Stimulated activated CD4-positive, alpha-beta T cell treated with anti-CD3 and anti-CD28 coated beads, Interleukin-1b, Interleukin-23, amount 100 ng/mL, for 1 hour (primary cell): ENCODE data around the gene PCBP2.
A peak's percentile ranks its signal among the peaks of the same experiment; 100 is the strongest.
"Not testable (repeated sequence)": the region's sequence is repeated elsewhere in the genome, so short reads cannot be mapped to it uniquely, and the experiment has no call there.

Source experiments
- DNase-seq, 2 donors: peaks; one replicate each; pipeline ENCODE4 v3.0.0-alpha.2; 2020; ENCODE audit warnings: low read depth in 2 of 2

PCBP2 gene

DNA sequence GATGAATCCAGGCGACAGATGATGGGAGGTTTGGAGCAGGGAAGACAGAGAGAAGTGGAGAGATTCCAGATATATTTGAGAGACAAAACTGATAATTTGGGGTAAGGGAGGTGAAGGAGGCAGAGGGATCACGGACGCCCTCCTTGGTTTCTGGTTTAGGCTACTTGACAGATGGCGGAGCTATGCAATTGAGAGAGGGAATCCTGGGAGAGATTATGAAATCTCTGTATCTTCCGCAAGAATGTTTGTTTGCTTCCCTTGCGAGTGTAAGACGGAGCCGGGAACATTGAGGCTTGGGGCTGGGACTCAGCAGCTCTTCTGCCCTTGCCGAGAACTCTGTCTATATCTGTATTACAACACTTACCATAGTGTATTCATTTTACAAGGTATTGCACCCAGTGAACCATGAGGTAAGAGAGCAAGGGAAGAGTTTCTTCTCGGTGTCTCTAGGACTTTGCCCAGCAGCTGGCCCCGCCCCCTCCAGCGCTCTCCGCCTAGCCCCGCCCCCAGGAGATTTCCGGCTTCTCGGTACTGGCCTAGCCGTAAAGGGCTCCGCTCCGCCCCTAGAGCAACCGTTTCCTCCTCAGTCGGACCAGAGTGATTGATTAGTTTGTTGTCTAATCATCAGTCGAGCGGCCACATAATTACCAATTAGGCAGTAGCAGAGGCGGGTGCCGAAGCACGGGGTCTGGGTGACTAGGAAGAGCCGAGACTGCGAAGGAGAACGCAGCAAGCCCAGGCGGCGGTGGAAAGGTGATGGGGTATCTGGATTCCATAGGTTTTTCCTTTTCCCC lies 10.7 kb upstream of the PCBP2 start, which contains the start of gene PRR13:
Gene PRR13, plus strand, starts transcription at position 695 of the 794 bp plus-strand sequence. CDS start 981 bp downstream, outside the sequence.
- DNase-seq, result peak; percentile 97

DNA sequence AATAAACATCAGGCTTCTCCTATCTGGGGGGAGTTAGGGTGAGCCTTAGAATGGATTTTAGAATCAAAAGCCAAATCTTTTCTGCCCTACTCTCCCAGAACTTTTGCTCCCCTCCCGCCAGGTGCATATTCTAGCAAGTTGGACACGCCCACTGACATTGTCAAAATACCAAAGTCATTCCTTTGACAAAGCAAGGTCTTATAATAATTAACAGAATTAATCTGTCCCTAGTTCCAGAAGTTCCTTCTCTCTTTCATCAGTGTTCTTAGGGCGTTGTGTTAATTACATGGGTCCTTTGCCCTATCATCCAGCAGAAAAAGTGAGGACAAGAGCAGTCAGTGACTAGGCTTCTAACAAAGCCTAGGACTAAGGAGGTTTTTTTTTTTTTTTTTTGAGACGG lies 7.9 kb upstream of the PCBP2 start:
- no peak for DNase-seq

DNA sequence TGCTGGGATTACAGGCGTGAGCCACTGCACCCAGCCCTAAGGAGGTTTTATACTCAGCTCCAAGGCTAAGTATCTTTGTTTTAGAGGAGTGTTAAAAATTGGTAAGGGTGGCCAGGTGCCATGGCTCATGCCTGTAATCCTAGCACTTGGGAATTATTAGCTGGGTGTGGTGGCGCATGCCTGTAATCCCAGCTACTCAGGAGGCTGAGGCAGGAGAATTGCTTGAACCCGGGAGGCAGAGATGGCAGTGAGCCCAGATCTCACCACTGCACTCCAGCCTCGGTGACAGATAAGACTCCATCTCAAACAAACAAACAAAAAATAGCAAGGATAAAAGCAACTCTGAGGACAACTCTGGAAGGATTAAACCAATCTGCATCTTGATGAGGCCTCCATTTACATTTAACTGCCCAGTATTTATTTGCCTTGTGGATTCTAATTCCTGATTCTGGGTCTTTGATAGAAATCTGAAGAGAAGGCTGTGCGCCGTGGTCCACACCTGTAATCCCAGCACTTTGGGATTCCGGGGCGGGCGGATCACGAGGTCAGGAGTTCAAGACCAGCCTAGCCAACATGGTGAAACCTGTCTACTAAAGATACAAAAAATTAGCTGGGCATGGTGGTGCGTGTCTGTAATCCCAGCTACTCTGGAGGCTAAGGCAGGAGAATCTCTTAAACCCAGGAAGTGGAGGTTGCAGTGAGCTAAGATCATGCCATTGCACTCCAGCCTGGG lies 7.1 kb upstream of the PCBP2 start:
- not testable (repeated sequence) for DNase-seq

DNA sequence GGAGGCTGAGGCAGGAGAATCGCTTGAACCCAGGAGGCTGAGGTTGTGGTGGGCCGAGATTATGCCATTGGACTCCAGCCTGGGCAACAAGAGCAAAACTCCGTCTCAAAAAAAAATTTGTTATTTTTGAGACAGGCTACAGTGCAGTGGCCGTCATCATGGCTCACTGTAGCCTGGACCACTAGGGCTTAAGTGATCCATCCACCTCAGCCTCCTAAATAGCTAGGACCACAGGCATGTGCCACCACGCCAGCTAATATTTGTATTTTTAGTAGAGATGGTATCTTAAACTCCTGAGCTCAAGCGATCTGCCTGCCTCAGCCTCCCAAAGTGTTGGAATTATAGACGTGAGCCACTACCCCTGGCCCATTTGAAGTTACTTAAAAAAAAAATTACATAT lies 966 bp upstream of the PCBP2 start:
- DNase-seq, result no peak

DNA sequence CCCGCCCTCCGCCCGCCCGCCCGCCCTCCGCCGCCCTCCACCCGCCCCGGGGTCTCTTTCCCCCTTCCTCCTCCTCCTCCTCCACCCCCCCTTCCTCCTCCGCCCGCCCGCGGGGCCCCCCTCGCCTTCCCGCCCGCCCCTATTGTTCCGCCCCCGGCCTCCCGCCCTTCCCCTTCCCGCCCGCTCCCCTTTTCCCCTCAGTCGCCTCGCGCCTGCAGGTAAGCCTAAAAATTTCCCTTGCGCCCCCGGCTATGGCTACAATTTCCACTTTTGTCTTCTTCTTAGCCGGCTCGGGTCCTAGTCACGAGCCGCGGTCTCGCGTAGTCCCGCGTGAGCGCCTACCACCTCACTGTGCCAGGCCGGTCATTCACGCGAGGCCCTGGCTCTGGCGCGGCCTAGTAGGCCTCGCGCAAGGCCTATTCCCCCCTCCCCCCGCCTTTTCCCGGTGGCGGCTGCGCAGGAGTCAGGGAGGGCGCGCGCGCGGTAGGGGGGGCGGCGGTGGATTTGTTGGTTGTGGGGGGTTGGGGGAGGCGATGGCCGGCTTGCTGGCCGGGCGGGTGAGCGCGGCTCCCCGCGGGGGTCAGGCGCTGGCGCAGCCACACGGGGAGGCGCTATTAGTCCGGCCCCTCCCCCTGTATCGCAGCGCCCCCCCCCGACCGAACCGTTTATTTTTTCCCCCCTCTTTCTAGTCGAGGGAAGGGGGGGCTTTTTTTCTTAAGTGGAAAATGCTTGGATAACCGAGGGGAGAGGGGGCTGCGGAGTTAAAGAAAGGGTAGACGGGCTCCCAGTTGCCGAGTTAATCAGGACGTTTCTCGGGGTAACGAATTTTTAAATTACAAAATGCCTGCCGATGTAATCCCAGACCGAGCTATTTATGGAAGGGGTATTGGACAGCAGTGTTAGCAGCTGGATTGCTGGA lies 516 bp downstream of the PCBP2 start:
- DNase-seq, result peak; percentile 36 to 52

DNA sequence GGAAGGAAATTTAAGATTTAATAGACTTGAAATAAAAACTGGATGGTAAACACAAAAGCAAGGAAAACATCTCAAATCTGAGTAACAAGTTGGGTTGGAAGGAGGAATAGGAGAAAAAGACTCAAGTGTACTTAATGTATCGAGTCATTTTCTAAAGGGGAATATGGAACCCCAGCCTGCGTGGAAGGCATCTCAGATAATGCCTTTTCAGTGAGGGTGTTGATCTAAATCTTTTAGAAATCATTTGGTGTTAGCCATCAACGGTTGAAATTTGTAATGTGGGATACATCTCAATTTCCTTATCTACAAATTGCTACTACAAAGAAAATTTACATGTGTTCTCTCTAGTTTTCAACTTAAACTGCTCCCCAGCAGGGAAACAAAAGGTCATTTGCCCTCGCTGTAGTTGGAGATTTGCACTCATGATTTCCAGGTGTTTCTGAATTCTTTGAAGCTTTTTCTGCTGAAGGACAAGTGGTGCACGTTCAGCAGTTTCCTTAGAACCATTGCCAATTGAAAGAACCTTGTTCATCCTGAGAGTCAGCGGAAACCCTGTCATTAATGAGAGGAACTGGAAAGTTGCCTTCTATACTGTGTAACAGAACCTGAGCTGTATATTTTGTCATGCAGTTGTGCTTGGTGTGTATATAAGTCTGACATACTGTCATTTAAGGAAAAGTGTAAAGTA lies 2.2 kb downstream of the PCBP2 start:
- no peak for DNase-seq

DNA sequence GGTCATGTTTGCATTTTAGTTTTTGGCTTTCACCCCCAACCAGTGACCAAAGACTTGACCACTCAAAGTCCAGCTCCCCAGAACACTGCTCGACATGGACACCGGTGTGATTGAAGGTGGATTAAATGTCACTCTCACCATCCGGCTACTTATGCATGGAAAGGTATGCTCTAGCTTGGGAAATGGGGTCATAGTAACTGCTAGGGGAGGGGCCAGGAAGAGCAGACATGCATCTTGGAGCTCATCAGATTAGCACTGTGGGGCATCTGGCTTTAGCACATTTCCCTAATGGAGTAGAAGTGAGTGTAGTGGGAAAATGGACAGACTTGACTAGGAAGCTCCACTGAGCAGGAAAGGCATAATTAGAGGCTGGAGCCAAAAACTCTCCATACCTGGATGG lies 2.8 kb downstream of the PCBP2 start:
- DNase-seq, result no peak

DNA sequence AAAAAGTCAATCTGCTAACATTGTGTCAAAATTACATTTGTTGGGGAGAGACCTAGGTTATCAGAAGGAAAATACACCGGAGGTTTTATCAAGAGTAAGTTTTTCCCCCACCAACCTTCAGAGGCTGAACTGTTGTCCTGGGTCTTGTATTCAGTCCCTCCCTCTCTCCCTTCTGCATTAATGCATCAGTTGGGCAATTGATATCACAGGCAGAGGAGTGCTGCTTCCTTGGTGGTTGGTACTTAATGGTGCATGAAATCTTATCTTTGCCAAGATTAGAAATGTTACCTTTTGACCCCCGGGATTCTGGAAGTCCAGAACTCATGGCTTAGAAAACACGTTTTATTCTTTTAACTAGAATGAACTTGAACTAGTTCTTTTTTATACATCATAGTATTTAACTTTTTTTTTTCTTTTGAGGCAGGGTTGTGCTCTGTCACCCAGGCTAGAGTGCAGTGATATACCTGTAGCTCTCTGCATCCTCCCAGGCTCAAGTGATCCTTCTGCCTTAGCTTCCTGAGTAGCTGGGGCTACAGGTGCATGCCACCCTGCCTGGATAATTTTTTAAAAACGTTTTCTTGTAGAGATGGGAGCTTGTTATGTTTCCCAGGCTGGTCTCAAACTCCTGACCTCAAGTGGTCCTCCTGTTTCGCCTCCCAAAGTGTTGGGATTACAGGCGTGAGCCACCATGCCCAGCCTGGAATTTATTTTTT lies 4.9 kb downstream of the PCBP2 start:
- DNase-seq, result no peak

DNA sequence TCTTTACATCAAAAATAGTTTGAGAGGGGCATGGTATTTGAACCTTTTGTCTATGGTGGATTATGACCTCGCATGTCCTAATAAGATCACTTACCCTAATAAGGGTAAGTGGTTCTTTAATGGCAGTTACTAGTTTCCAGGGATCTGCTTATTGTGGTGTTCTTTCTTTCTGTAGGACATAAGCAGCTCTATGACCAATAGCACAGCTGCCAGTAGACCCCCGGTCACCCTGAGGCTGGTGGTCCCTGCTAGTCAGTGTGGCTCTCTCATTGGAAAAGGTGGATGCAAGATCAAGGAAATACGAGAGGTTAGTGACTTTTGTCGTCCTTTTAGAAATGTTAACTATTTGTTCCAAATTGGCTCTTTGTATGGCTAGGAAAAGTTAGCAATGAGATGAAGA lies 7.2 kb downstream of the PCBP2 start:
- no peak for DNase-seq

DNA sequence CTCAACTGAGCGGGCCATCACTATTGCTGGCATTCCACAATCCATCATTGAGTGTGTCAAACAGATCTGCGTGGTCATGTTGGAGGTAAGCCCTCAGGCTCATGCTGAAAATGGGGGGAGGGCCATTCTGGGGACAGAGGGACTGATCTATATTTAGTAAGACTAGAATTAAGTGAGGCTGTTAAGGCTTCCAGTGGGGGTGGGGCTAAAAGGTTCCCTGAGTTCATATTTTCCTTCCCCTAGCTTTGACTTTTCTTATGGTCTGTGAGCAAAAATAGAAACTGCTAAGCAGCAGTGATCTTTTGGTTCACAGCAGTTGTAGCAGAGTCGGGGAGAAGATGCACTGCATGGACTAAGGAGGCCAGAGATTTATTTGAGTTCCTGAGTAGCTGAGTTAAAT lies 9.2 kb downstream of the PCBP2 start:
- no peak for DNase-seq

DNA sequence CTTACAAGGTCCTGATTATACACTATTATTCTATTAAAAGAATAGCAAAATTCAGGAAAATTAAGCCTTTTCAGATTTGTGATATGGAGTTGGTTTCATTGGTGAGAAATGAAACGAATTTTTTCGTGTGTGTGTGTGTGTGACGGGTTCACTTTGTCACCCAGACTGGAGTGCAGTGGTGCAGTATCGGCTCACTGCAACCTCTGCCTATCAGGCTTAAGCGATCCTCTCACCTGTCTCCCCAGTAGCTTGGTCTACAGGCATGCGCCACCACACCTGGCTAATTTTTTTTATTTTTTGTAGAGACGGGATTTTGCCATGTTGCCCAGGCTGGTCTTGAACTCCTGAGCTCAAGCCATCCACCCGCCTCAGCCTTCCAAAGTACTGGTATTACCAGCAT lies 9.7 kb downstream of the PCBP2 start:
- DNase-seq, result no peak

DNA sequence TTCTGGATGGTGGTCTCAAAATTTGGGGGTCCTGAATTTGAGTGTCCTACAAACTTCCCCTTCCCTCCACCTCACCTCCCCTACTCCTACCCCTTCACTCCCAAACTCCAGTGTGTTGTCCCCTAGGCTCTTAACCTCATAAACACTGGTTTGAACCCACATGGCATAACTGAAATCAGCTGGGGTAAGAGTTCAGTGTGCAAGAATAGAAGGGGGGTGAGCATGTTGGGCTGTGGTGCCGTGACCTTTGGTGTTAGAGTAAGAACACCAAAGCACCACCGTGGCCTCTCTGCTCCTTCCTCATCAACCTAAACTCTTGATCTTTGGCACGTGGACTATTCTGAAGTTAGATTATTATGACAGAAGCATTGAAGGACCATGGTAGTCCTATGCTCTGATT lies 11.0 kb downstream of the PCBP2 start:
- no peak for DNase-seq

DNA sequence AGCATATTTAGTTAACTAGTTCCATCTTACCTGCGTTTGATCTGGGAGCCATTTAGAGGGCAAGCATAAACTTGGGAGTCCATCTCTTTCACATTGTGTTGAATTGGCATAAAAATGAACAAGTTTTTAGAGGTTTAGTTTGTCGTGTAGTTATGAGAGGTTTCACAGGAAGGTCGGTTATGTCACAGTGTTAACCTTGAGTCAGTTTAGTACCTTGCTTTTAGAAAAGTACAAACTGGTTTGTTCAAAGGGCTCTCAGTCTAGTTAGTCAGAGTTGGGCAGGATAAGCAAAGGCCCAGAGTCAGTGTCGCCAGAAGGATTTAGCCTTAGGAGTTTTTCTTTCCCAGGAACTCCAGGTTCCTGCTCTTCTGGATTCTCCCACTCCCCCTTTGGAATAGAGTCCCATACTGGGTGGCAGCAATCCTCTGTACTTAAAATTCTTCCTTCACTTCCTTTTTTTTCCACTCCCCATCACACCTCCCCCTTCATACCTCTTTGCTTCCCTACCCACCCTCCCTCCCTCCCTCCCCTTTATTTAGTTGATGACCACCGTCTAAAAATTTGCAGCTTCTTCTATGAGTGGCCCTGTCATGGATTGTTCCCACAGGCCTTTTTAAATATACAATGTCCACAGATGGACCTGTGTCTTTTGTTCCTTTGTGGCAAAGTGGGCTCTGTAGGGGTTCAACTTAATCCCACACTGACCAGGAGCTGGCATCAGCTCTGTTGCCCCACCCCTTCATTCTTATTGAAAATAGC lies 12.1 kb downstream of the PCBP2 start:
- no peak for DNase-seq

DNA sequence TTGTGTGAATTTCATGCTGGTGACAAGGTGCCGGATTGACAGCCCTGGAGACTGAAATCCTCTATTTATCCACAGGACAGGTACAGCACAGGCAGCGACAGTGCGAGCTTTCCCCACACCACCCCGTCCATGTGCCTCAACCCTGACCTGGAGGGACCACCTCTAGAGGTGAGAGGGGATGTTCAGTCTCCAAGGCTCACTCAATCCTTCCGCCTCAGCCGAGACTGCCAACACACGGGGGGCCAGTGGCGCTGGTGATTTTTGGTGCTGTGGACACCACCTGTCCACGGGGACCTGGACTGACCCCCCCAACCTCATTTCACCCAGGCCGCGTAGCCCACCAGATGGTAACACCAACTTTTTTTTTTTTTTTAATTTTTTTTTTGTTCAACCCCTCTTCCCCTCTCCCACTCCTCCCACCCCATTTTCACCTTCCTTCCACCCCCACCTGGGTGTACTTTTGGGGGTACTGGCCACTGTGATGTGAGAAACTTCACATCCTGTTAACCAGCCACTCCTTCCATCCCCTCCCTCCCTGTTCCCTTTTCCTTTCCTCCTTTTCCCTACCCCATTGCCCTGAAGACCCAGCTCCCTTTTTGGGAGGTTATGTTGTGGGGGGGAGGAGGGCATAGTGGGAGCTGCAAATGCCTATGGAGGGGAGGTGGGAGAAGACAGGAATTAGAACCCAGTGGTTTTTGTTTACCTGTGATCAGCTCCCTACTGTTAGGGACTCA lies 12.9 kb downstream of the PCBP2 start:
- DNase-seq, result no peak

DNA sequence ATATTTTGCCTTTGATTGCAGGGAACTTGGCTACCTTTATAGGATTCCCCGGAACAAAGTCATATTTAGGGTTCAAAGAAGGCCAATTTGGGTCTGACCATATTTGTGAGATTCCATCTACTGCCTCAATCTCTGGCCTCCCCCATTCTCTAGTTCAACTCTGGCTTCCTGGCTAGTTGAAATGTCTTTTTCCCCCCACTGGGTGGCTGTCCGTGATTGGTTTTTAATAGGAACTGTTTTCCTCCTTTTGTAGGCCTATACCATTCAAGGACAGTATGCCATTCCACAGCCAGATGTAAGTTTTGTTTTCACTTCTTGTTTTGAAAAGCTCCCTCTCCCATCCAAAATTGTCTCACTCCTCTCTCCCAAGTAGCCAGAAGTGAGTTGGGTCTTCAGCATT lies 13.8 kb downstream of the PCBP2 start:
- DNase-seq, result no peak

DNA sequence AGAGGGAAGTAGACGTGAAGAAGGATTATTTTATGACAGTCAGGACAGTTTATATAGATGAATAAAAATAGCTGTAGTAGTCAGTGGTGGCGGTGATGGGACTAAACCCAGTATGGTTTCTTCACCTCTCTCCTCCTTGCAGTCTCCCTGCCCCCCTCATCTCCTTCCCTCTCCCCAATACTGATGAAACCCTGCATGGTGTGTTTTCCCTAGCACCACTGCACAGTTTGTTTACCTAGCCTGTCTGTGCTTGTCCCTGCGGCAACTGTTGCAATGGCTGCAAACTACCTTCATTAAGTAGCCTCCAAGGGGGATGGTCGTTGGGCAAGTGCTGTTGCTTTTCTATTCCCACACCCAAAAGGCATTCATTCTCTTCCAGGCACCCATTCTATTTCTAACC lies 14.7 kb downstream of the PCBP2 start:
- no peak for DNase-seq

DNA sequence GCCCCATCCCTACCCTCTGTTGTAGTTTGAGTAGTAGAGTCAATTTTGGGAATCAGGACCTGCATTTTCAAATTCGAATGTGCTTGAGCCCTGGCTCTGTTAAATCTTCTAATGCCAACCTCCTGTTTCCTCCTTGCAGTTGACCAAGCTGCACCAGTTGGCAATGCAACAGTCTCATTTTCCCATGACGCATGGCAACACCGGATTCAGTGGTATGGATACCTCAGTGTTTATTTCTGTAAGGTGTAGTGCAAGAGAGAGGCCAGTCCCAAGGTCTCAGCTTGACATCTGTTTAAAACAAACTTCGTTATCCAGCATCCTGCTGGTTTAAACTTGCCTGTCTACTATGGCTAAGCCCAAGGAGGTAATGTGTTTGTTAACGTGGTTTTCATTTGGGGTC lies 15.2 kb downstream of the PCBP2 start:
- no peak for DNase-seq

DNA sequence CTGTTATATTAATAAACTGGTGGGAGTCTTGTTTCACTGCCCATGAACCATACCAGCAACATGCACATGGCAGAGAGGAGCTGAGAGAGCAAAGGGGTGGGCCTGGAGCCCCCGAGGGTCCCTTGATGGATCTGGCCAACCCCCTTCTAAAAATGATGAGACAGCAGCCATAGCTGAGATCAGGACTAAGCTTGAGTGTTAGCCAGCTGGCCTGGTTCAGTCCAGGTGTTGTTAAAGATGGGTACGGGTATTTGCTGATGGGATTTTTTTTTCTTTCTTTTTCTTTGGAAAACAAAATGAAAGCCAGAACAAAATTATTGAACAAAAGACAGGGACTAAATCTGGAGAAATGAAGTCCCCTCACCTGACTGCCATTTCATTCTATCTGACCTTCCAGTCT lies 16.0 kb downstream of the PCBP2 start:
- DNase-seq, result no peak

DNA sequence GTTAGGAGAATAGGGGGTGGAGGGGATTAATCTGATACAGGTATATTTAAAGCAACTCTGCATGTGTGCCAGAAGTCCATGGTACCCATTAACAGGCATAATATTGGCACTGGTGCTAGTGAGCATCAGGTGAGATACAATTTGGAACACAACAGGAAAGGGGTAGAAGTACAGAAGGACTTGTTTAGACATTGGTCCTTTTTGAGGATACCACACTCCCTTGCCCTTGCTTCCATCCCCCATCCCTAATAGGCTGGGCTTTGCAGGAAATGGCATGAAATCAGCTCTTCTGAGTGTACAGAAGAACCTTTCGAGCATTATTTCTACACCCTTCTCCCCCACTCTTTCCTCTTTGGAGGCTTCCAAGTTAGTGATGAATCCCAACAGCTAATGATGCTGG lies 16.4 kb downstream of the PCBP2 start:
- no peak for DNase-seq
